HPDE6-E6E7 (cell line): Measurements from ENCODE around the gene UNC119B.
"Not testable (repeated sequence)": the region's sequence is repeated elsewhere in the genome, so short reads cannot be mapped to it uniquely, and the experiment has no call there.

Experiments
- DNase-seq: peaks from one replicate; pipeline ENCODE4 v3.0.0; 2011; ENCODE audit warnings: missing footprints; ENCODE audit errors: extremely low spot score

The UNC119B gene

DNA sequence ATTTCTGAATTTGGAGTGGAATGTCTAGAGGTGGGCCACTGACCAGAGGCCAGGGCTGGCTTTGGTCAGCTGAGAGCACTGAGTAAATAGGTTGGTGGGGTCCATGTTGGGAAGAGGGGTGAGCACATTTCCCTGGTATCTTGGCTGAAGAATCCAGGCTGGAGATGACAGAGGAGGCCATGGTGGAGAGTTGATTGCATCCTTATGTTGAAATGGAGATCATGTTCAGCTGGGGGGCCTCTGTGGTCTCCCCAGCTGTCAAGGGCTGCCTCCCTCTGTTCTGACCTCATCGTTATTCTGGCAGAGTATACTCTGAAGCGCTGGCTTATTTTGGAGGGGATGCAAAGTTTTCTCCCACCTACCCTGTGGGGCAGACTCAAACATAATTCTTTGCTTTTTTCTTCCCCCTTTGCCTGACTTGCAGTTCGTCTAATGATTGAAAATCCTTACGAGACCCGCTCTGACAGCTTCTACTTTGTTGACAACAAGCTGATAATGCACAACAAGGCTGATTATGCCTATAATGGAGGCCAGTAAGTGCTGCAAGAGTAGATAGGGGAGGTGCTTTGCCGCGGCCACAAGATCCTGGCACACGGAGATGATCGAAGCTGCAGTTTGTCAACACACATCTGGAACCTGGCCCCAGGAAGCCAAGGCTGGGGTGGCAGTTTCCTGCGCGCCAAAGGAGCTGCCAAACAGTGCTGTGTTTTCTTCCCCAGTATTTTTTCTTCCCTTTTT lies 9.4 kb downstream of the UNC119B start:
- no peak for DNase-seq

DNA sequence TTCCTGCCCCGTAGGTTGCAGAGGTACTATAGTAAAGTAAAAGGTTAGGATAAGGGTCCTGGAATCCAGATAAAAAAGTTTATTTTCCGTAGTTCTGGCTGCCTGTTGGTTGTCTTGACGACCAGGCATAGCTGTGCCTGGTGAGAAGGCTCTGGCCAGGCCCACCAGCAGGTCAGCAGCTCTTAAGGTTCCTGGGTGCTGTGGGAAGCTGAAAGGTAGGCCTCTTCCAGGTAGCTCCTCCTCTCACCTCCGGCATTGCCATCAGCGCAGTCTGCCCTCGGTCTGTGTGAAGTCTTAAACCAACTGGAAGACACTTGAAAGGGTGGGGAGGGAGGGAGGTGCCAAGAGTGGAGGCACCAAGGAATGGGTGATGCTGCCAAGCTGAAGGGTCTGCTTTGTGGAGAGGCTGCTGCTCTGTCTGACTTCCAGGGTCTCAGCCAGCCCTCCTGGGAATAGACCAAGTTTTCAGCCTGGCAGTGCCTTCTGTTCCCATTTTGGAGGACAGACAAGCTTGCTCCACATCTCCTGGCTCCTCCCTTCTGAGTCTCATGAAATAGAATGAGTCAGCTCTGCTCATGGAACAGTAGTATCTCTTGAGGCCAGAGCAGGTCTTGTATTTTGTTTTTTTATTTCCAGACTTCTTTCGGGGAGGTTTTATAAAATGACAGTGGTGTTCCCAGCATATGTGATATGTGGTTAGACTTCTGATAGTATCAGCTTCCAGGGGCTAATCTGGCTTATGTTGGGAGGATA lies 10.2 kb downstream of the UNC119B start:
- DNase-seq: no peak

DNA sequence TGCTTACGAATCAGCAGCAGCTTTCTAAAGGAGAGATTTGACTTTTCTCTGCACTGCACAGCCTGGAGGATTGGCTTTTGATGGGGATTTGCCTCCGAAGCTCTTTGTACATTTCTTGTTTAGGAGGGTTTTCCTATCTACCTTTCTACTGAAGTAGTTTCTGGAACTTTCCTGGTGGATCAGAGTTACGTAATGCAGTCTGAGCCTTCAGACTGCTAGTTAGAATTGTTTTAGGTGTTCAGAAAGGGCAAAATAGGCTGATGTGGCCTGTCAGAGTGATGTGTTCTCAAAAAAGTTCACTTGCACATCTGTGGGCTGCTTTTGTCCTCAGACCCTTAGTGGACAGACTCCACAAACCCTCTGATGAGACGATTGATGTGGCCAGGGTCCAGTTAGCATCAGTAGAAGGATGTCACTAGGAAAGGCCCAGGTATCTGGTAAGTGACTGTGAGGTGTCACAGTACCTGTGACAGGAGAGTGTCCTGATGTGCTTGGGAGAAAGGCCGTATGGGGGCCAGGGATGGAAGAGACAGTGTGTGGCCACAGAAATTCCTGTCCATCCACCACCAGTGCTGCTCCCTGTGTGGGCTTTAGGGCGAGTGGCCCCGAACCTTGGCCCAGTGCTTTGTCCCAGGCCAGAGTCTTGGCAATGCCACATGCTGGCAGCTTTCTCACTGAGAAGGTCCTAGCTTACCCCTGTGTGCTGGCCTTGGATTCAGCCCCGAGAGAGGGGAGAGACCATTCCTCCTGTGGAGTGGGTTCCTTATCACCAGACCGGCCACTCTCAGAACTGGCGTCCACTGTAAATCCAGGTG lies 10.9 kb downstream of the UNC119B start:
- DNase-seq: no peak

DNA sequence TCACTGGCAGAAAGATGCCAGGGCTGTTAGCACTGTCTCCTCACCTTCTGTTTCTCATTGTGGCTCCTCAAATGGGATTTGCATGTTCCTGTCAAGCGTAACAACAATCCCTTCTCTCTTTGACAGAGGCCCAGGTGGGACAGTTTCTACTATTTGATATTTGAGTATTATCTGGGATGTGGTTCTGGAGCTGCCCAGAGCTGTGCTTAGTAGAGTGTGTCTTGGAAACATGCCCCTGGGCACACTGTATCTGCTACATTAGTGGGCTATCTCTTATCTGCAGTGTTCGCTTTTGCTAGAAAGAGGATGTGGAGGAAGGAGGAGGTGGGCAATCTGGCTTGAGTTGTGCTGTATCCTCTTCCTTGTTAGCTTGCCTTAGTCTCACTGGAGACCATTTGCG lies 11.6 kb downstream of the UNC119B start:
- no peak for DNase-seq

DNA sequence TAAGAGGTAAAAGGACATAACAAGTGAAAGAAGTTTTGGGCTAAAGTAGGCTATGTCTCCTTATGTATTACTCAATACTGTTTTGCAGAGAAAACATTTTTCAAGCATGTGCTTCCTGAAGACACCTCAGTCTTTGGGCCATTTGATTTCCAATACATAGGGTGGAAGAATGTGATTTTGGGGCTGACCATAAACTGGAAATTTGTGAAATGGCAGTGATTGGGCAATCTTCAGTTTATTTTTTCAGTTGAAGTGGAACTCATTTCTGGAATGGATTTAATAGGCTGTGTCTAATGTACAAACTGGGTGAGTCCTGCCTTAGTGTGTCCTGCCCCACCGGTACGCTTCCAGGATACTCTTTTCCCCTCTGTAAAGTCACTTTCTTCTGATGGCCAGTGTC lies 12.5 kb downstream of the UNC119B start:
- no peak for DNase-seq

DNA sequence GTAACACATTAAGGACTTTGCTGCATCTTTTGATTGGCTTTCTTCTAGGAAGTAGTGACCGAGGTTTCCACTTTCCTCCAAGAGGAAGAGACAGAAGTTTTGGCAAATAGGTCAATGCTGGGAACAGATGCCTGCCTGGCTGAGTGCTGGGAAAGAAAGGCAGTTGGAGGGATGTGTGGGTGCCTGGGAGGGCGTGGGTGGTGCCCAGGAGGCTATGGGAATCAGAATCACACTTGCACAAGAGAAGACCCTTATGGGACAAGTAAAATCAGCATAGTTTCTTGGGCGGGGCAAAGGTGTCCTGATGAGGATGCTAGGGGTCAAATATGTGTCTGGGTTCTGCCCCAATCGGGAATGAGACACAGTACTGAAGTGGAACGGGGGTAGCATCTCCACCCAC lies 14.5 kb downstream of the UNC119B start:
- no peak for DNase-seq

DNA sequence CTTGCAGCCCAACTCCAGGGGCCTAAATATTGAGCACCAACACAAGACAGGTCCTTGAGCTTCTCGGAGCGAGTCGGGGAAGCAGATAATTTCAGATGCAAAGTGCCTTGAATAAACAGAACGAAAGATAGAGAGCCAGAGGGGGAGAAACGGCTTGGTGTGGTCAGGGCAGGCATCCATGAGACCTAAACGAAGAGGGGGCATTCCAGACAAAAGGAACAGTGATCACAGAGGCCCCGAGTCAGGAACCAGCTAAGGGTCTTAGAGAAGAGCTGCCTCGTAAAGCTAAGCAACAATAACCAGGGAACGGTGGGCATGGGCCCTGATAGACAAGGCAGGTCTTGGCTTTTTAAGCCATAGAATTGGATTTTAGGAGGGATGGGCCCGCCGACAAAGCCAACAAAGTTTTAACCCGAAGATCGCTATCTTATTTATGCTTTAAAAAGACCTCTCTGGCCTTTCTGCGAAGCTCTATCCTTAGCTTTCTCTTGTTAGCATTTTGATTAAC lies 14.9 kb downstream of the UNC119B start:
- no peak for DNase-seq

DNA sequence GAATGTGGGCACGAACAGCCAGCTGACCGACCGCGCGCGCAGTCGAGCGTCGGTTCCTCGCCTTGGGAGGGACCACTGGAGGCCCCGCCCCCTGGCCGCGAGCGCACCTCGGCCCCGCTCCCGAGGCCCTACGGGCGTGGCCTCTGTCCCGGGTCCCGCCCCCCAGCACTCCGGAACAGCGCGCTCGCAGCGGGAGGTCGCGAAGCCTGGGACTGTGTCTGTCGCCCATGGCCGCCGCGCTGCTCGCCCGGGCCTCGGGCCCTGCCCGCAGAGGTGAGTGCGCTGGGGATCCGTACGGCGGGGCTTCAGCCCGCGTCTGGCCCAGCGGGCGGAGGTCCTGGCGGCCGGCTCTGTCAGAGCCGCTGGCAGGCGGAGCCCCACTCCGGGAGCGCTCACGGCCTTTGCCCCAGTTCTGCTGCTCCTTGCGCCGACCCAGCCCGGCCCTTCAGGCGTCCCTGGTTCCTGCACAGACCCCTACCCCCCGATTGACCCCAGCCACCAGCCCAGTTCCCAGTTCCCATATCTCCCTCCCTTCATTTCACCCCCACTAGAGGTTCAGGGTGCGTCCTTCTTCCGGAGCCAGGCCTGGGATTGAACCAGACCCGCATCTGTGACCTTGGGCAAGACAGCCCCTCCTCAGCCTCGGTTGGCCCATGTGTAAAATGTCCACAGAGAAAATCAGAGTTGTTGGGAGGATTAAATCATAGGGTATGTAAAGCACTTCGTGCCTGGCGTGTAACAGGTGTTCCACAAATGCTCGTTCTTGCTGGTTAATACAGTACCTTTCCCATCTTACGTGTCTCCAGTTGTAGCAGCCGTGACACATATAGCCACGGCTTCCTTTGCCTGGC lies 15.6 kb downstream of the UNC119B start, which contains the start of gene ACADS:
ACADS (plus strand) TSS at position 168 of the 851 bp plus-strand sequence; CDS start at position 228, 60 bp downstream.
- peak; percentile 96 for DNase-seq

DNA sequence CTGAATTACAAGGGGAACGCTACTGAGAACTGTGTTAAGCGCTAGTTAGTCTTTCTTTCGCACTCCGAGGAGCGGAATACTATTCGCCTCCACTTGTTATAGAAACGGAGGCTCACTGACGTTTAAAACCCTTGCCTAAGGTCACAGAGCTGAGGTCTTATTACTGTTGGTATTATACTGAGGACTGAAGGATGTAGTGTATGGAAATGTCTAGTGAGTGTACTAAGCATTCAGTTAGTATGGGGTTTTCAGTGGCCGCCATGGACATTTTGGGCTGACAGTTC lies 16.2 kb downstream of the UNC119B start:
- no peak for DNase-seq

DNA sequence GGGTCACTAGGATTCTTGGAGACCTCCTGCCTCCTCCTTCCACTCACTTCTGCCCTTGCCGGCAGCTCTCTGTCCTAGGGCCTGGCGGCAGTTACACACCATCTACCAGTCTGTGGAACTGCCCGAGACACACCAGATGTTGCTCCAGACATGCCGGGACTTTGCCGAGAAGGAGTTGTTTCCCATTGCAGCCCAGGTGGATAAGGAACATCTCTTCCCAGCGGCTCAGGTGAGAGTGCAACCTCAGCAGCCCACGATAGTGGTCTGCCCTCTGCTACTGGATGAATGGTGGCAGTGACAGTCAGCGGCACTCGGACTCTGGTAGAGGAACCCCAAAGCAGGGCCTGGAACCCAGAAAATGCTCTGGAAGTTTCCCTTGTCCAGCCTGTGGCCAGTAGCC lies 16.7 kb downstream of the UNC119B start:
- DNase-seq: no peak

DNA sequence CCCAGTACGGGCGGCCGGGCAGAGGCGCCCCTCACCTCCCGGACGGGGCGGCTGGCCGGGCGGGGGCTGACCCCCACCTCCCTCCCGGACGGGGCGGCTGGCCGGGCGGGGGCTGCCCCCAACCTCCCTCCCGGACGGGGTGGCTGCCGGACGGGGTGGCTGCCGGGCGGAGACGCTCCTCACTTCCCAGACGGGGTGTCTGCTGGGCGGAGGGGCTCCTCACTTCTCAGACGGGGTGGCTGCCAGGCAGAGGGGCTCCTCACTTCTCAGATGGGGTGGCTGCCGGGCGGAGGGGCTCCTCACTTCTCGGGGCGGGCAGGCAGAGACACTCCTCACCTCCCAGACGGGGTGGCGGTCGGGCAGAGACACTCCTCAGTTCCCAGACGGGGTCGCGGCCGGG lies 21.9 kb downstream of the UNC119B start:
- not testable (repeated sequence) for DNase-seq

DNA sequence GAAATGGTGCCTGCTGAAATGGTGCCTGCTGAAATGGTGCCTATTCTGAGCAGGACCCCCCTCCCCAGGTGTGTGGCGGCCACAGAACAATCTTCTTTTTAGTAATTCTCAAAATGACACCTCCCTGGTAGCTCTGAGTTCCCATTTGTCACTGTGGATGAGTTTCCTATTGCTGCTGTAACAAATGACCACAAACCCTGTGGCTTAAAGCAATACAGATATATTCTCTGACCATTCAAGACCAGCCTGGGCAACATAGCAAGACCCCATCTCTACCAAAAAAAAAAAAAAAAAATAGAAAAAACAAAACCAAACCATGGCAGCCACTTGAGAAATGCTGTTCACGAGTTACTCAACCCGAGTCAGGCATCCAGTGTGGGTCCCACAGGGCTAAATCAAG lies 23.3 kb downstream of the UNC119B start:
- no peak for DNase-seq

DNA sequence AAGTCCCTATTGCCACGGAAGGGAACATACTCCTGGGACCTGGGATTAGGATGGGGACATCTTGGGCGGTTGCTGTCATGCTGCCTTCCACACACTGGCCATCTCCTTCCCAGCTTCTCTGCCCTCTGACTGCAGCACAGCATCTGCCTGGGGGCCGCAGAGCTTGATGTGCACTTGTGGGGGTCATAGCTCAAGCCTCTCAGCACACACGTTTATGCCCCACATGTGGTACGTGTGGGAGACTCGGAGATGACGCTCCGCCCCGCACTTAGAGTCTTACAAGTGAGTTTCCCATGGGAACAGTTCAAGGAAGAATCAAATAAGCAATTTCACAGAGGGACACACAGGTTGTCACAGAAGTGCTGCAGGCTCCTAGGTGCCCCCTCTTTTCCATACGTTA lies 24.0 kb downstream of the UNC119B start:
- no peak for DNase-seq

DNA sequence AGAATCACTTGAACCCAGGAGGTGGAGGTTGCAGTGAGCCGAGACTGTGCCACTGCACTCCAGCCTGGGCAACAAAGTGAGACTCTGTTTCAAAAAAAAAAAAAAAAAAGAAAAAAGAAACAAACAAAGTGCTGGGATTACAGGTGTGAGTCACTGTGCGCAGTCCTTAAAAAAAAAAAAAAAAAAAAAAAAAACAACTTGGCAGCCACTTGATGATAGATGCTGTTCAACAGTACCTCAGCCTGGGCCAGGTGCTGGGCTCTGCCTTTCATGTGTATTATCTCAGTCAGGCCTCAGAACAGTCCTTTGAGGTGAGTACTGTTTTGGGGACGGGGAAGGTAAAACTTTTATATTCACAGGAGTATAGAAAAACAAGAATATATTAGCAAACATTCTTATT lies 24.9 kb downstream of the UNC119B start:
- no peak for DNase-seq

DNA sequence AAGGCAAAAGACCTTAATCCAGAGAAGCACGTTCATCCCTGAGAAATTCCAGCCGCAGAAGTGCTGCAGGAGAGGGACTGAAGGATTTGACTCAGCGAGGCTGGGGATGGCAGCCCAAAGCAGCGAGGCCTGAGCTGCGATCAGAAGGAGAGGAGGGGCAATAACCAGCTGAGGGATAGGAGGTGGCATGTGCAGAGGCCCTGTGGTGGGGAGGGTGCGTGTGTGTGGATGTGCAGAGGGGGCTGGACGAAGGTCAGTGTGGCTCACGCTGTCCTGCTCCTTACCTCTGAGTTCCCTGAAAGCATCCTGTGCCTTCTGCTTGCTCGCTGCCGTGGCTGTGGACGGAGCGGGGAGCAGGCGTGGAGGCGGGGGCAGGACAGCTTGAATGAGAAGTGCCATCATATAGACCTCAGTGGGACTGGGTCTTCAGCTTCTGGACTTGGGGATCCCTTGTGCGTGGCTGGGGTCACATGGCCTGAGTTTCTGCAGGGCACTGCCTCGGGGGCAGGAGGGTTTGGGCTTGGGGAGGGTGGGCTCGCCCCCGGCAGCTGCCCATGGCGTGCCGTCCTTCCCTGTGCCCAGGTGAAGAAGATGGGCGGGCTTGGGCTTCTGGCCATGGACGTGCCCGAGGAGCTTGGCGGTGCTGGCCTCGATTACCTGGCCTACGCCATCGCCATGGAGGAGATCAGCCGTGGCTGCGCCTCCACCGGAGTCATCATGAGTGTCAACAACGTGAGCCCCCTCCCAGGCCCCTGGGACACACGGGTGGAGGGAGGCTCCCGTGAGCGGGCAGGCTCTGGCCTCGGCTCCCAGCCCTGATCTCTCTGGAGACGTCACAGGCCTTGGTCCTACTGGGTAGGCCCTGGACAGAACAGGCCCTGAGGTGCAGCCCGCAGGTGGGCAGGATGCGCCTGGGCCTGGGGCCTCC lies 26.4 kb downstream of the UNC119B start:
- DNase-seq: no peak

DNA sequence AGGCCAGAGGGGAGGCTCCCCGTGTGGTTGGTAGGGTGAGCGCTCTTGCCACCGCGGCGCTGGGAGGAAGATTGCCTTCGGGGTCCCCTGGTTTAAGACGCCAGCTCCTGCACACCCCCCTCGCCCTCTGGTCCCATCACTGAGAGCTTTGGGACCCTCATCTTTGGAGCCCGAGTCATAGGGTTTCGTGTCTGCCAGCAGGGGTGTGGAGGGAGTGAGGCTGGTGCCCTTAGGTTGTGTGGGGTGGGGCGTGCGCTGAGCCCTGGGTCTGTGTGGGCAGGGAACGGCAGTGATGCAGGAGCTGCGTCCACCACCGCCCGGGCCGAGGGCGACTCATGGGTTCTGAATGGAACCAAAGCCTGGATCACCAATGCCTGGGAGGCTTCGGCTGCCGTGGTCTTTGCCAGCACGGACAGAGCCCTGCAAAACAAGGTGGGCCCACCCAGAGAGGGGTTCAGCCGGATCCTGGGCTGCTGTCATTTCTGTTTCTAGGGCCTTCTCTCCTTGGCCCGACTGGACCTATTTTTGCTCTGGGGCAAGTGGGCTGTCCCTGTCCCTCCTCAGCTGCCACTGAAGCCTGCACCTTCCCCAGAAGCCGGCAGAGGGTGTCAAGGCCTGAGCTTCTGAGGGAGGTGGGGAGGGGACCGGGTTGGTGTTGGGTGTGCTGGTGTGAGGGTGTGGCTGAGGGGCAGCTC lies 27.4 kb downstream of the UNC119B start:
- DNase-seq: no peak

DNA sequence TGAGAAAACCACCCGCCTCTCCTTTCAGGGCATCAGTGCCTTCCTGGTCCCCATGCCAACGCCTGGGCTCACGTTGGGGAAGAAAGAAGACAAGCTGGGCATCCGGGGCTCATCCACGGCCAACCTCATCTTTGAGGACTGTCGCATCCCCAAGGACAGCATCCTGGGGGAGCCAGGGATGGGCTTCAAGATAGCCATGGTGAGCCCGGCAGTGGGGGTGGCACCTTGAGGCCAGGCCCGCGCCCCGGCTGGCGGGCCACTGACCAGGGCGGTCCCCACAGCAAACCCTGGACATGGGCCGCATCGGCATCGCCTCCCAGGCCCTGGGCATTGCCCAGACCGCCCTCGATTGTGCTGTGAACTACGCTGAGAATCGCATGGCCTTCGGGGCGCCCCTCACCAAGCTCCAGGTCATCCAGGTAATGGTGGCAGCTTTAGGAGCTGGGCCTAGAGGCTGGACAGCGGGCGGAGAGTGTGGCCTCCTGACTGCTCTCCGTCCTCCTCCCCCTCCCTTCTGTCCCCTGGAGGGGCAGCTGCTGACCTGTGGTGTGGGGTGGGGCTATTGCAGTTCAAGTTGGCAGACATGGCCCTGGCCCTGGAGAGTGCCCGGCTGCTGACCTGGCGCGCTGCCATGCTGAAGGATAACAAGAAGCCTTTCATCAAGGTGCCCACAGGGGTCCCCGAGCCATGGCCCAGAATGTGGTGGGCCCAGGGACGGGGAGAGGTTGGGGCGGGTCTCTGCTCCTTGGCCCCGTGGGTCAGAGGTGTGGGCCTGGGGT lies 28.2 kb downstream of the UNC119B start:
- DNase-seq: no peak

DNA sequence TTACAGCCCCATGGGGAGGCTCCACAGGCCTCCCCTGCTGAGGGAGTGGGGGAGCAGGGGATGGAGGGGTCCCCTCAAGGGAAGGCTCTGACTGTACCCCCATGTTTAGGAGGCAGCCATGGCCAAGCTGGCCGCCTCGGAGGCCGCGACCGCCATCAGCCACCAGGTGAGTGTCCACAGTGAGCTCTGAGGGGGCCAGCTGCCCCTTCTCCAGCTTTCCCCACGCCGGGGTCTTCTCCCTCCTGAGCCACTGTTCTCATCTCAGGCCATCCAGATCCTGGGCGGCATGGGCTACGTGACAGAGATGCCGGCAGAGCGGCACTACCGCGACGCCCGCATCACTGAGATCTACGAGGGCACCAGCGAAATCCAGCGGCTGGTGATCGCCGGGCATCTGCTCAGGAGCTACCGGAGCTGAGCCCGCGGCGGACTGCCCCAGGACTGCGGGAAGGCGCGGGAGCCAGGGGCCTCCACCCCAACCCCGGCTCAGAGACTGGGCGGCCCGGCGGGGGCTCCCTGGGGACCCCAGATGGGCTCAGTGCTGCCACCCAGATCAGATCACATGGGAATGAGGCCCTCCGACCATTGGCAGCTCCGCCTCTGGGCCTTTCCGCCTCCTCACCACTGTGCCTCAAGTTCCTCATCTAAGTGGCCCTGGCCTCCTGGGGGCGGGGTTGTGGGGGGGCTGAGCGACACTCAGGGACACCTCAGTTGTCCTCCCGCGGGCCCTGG lies 28.9 kb downstream of the UNC119B start:
- no peak for DNase-seq
